Measurements from ENCODE around the gene KISS1R. TPM values are rescaled to one million over a fixed set of nuclear protein-coding genes. Genes with fewer than 3 reads are reported as not detected.

Gene KISS1R
- total and polyA plus RNA-seq, 8 donors, result 0.16 to 1.0 (median 0.31) TPM; not detected in 2

GRCh38 chr19:960020-960419 is 42.9 kb downstream of the KISS1R start:
- WGBS, 2 donors, result 63 to 66% methylated on average over 12 of the region's 12 CpGs
- no peaks in the 10 kb centered on the region for H3K27me3 ChIP-seq
- DNase-seq, result peak in 1 of 6 donors; percentile 19

GRCh38 chr19:960601-960938 is 43.4 kb downstream of the KISS1R start:
- ATAC-seq (no peak), FAIRE-seq (no peak), DNase-seq (no peak)
- H3K27ac ChIP-seq, result no peak overlapping the region
- no peak for TF ChIP-seq CTCF (IDR thresholded peaks at IDR 0.05)
- peaks cover 0 to 9% (median 0%) of the 10 kb centered on the region in 3 donors for H3K36me3 ChIP-seq
- intact Hi-C loops (cut with DNase I), result no loop called here
- H3K4me1 ChIP-seq, result no peaks in the 10 kb centered on the region
- no peak overlapping the region for H3K4me3 ChIP-seq
- WGBS, 2 donors, result 74 to 86% methylated on average over 8 of the region's 8 CpGs
- no peaks in the 10 kb centered on the region for H3K27me3 ChIP-seq
- no peaks in the 10 kb centered on the region for H3K9me3 ChIP-seq

More at GRCh38 chr19:960020-960419, 42.9 kb downstream of the KISS1R start:
- no peak for TF ChIP-seq CTCF (IDR thresholded peaks at IDR 0.05)
- Histone ChIP-seq H3K4me3 (no peak overlapping the region), H3K4me1 (no peaks in the 10 kb centered on the region), H3K36me3 (peaks cover 0 to 5% (median 0%) of the 10 kb centered on the region in 3 donors), H3K9me3 (no peaks in the 10 kb centered on the region), H3K27ac (no peak overlapping the region)
- FAIRE-seq (no peak), ATAC-seq (no peak)
- intact Hi-C loops (cut with DNase I), result no loop called here

- FAIRE-seq, result no peak
- no peak overlapping the region for H3K27ac ChIP-seq
- no peak for DNase-seq
Measured at GRCh38 chr19:961866-962620, 44.9 kb downstream of the KISS1R start.

GRCh38 chr19:962683-963400 is 45.7 kb downstream of the KISS1R start:
- Histone ChIP-seq H3K36me3 (peaks cover 0 to 9% (median 0%) of the 10 kb centered on the region in 3 donors), H3K27ac (no peak overlapping the region), H3K4me3 (no peak overlapping the region), H3K9me3 (no peaks in the 10 kb centered on the region), H3K27me3 (no peaks in the 10 kb centered on the region), H3K4me1 (no peaks in the 10 kb centered on the region)
- DNase-seq (peak in 2 of 6 donors; percentile 22 to 63), ATAC-seq (no peak), FAIRE-seq (no peak)
- WGBS, 2 donors, result 89 to 91% methylated on average over 31 of the region's 31 CpGs
- TF ChIP-seq CTCF (IDR thresholded peaks at IDR 0.05), result no peak
- intact Hi-C loops (cut with DNase I), result no loop called here

More at GRCh38 chr19:961866-962620, 44.9 kb downstream of the KISS1R start:
- Histone ChIP-seq H3K9me3 (no peaks in the 10 kb centered on the region), H3K36me3 (peaks cover 0 to 9% (median 0%) of the 10 kb centered on the region in 3 donors), H3K4me1 (no peaks in the 10 kb centered on the region), H3K4me3 (no peak overlapping the region), H3K27me3 (no peaks in the 10 kb centered on the region)
- peak in 3 of 4 donors; percentile 24 to 52 (median 28) for ATAC-seq
- intact Hi-C loops (cut with DNase I), result no loop called here
- no peak for TF ChIP-seq CTCF (IDR thresholded peaks at IDR 0.05)
- 70 to 78% methylated on average over 14 of the region's 14 CpGs for WGBS, 2 donors

Measured in pancreas (tissue), 10 donors.